ENCODE data around the gene SHISA5.

The SHISA5 gene

DNA sequence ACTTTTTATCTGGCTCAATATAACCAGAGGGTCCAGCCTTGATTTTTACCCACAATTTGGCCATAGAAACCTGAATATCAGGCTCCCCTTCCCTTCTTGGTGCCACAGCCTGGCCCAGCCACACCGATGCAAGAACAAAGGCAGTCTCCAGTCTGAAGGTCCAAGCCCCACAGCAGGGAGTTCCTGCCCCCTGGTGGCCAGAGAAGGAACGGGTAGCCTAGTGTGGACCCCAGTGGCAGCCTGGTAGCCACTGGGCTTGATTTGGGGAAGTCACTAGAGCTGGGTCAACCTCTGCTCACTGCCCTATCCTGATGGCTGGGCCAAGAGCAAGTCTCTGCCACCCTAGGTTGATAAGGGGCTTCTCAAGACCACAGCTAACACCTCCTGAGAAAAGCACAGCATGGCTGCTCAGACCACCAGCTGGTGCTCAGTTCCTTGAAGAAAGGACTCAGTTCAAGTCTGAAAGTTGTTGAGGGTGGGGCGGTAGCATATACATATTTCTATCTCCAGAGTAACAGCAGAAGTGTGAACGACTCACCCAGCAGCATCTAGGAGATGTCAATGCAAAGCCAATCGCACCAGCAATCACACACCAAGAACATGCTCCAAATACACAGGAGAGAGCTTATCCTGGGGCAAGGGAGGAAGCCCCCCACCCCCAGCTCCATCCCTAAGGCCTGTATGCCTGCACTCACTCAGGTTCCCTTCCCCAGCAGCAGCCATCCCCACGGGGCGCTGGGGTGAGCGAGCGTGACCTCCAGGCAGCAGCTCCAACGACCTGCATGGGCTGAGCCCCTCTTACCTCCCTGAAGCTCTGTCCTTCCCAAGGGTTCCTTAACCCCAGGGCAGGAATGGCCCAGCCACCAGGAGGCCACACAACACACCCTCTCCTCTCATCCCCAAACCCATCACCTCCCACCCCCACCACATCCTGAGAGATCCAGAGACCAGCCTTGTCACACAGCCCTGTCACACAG lies 45.0 kb upstream of the SHISA5 start:
- no peak overlapping the region for H3K27ac ChIP-seq (ENCODE audit: low read length)
- no peak overlapping the region for H3K4me2 ChIP-seq (ENCODE audit: insufficient read depth, low read length)
- no peak for TF ChIP-seq EZH2 (IDR thresholded peaks at IDR 0.05; ENCODE audit: borderline replicate concordance, low read depth, low read length, severe bottlenecking)
- TF ChIP-seq CTCF (IDR thresholded peaks at IDR 0.05; ENCODE audit: borderline replicate concordance, extremely low read depth, low read length, poor library complexity, severe bottlenecking) = peak; percentile 96
- H3K4me1 ChIP-seq (ENCODE audit: insufficient read depth, low read length) = 0 out of 2 replicates have a peak, but pooled peaks cover under 1% of the 10 kb centered on the region
- H3K36me3 ChIP-seq (ENCODE audit: insufficient read depth, low read length) = peaks cover 20% of the 10 kb centered on the region; the same call in 1 of the 2 replicates
- DNase-seq = peak; percentile 83
- no peaks in the 10 kb centered on the region for H3K79me2 ChIP-seq (ENCODE audit: insufficient read depth, low read length)
- no peaks in the 10 kb centered on the region for H3K9me3 ChIP-seq (ENCODE audit: insufficient read depth, low read length, severe bottlenecking)
- H3K27me3 ChIP-seq (ENCODE audit: insufficient read depth, low read length, poor library complexity) = no peaks in the 10 kb centered on the region
- peak; percentile 99 for ATAC-seq (ENCODE audit: insufficient read depth, low read depth)
- H3K9ac ChIP-seq (ENCODE audit: low read depth, low read length) = no peak overlapping the region
- no peaks in the 10 kb centered on the region; the same call in 1 of the 2 replicates for H4K20me1 ChIP-seq (ENCODE audit: insufficient read depth, low read length)
- H2AFZ ChIP-seq (ENCODE audit: low read depth, low read length) = no peak overlapping the region
- H3K4me3 ChIP-seq (ENCODE audit: low read depth in 1 of 2, low read length in 2 of 2) = no peak overlapping the region

DNA sequence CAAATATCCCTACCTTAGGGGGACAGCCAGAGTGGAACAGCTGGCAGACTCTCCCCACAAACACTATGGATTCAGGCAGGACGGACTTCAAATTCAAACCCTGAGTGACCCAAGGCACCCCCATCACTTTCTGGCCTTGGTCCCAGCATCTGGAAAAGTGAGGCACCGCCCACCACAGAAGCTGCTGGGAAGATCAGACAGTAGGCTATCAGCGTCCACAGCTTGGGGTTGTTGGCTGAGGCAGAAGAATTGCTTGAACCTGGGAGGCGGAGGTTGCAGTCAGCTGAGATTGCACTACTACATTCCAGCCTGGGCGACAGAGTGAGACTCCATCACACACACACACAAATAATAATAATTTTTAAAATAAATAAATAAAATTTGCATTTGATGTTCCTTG lies 44.2 kb upstream of the SHISA5 start:
- Histone ChIP-seq H4K20me1 (ENCODE audit: insufficient read depth, low read length) (no peaks in the 10 kb centered on the region; the same call in 1 of the 2 replicates), H3K9ac (ENCODE audit: low read depth, low read length) (no peak overlapping the region), H3K79me2 (ENCODE audit: insufficient read depth, low read length) (no peaks in the 10 kb centered on the region), H3K36me3 (ENCODE audit: insufficient read depth, low read length) (peaks cover 20% of the 10 kb centered on the region; the same call in 1 of the 2 replicates), H3K9me3 (ENCODE audit: insufficient read depth, low read length, severe bottlenecking) (no peaks in the 10 kb centered on the region), H3K4me1 (ENCODE audit: insufficient read depth, low read length) (no peaks in the 10 kb centered on the region), H3K4me3 (ENCODE audit: low read depth in 1 of 2, low read length in 2 of 2) (no peak overlapping the region), H2AFZ (ENCODE audit: low read depth, low read length) (no peak overlapping the region), H3K27me3 (ENCODE audit: insufficient read depth, low read length, poor library complexity) (no peaks in the 10 kb centered on the region), H3K27ac (ENCODE audit: low read length) (no peak overlapping the region), H3K4me2 (ENCODE audit: insufficient read depth, low read length) (no peak overlapping the region)
- ATAC-seq (ENCODE audit: insufficient read depth, low read depth) = no peak
- TF ChIP-seq CTCF (IDR thresholded peaks at IDR 0.05; ENCODE audit: borderline replicate concordance, extremely low read depth, low read length, poor library complexity, severe bottlenecking) (no peak), EZH2 (IDR thresholded peaks at IDR 0.05; ENCODE audit: borderline replicate concordance, low read depth, low read length, severe bottlenecking) (no peak)
- no peak for DNase-seq

- H3K27me3 ChIP-seq (ENCODE audit: insufficient read depth, low read length, poor library complexity) = no peaks in the 10 kb centered on the region
- no peak overlapping the region for H3K27ac ChIP-seq (ENCODE audit: low read length)
- peaks cover 20% of the 10 kb centered on the region; the same call in 1 of the 2 replicates for H3K36me3 ChIP-seq (ENCODE audit: insufficient read depth, low read length)
- no peaks in the 10 kb centered on the region for H3K4me1 ChIP-seq (ENCODE audit: insufficient read depth, low read length)
- H4K20me1 ChIP-seq (ENCODE audit: insufficient read depth, low read length) = no peaks in the 10 kb centered on the region; the same call in 1 of the 2 replicates
- H3K9me3 ChIP-seq (ENCODE audit: insufficient read depth, low read length, severe bottlenecking) = no peaks in the 10 kb centered on the region
- no peak overlapping the region for H2AFZ ChIP-seq (ENCODE audit: low read depth, low read length)
- ATAC-seq (ENCODE audit: insufficient read depth, low read depth) (no peak), DNase-seq (no peak)
- no peak overlapping the region for H3K9ac ChIP-seq (ENCODE audit: low read depth, low read length)
- no peak overlapping the region for H3K4me2 ChIP-seq (ENCODE audit: insufficient read depth, low read length)
- no peaks in the 10 kb centered on the region for H3K79me2 ChIP-seq (ENCODE audit: insufficient read depth, low read length)
- TF ChIP-seq EZH2 (IDR thresholded peaks at IDR 0.05; ENCODE audit: borderline replicate concordance, low read depth, low read length, severe bottlenecking) (no peak), CTCF (IDR thresholded peaks at IDR 0.05; ENCODE audit: borderline replicate concordance, extremely low read depth, low read length, poor library complexity, severe bottlenecking) (no peak)
- no peak overlapping the region for H3K4me3 ChIP-seq (ENCODE audit: low read depth in 1 of 2, low read length in 2 of 2)
Measured at GRCh38 chr3:48546203-48546829, 42.3 kb upstream of the SHISA5 start.
